Measurements from ENCODE around the gene OPN1LW.
"Not testable (repeated sequence)": the region's sequence is repeated elsewhere in the genome, so short reads cannot be mapped to it uniquely, and the experiment has no call there.

DNA sequence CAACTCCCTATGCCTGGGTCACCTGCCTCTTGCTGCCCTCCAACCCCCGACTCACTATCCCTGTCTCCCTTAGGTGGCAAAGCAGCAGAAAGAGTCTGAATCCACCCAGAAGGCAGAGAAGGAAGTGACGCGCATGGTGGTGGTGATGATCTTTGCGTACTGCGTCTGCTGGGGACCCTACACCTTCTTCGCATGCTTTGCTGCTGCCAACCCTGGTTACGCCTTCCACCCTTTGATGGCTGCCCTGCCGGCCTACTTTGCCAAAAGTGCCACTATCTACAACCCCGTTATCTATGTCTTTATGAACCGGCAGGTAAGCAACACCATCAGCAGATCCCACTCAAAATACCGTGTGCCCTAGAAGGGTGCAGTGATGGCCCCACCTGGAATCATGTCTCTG, 12.2 kb downstream of the OPN1LW start:
- TF ChIP-seq POLR2A (IDR thresholded peaks at IDR 0.05) = not testable (repeated sequence)
- TF ChIP-seq, protein P1, sequence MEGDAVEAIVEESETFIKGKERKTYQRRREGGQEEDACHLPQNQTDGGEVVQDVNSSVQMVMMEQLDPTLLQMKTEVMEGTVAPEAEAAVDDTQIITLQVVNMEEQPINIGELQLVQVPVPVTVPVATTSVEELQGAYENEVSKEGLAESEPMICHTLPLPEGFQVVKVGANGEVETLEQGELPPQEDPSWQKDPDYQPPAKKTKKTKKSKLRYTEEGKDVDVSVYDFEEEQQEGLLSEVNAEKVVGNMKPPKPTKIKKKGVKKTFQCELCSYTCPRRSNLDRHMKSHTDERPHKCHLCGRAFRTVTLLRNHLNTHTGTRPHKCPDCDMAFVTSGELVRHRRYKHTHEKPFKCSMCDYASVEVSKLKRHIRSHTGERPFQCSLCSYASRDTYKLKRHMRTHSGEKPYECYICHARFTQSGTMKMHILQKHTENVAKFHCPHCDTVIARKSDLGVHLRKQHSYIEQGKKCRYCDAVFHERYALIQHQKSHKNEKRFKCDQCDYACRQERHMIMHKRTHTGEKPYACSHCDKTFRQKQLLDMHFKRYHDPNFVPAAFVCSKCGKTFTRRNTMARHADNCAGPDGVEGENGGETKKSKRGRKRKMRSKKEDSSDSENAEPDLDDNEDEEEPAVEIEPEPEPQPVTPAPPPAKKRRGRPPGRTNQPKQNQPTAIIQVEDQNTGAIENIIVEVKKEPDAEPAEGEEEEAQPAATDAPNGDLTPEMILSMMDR (IDR thresholded peaks at IDR 0.05) = not testable (repeated sequence)
